GM12878 (cell line): ENCODE data around the gene MYO1H.

Experiments used
- POLR2A ChIP-seq: IDR thresholded peaks from 2 replicates; pipeline ENCODE4 v1.6.1; 2011; ENCODE audit warnings: low read depth, mild to moderate bottlenecking, low read length
- POLR2AphosphoS2 ChIP-seq: IDR thresholded peaks from 2 replicates; pipeline ENCODE4 v1.6.1; 2011; ENCODE audit warnings: low read depth, mild to moderate bottlenecking, low read length, improper control_type of control experiment, moderate library complexity

- TF ChIP-seq POLR2AphosphoS2: no peak
- TF ChIP-seq POLR2A: no peak
These were observed 2.3 kb upstream of the MYO1H start for GRCh38 chr12:109345428-109345827.
